Superior temporal gyrus (tissue), 1 donor: ENCODE results near the gene ESF1.
A peak's percentile ranks its signal among the peaks of the same experiment; 100 is the strongest.
"Not testable (repeated sequence)": the region's sequence is repeated elsewhere in the genome, so short reads cannot be mapped to it uniquely, and the experiment has no call there.

Source experiments
- DNase-seq: peaks from one replicate; pipeline ENCODE4 v3.0.0-alpha.2; 2016; ENCODE audit errors: extremely low spot score

Gene ESF1

DNA sequence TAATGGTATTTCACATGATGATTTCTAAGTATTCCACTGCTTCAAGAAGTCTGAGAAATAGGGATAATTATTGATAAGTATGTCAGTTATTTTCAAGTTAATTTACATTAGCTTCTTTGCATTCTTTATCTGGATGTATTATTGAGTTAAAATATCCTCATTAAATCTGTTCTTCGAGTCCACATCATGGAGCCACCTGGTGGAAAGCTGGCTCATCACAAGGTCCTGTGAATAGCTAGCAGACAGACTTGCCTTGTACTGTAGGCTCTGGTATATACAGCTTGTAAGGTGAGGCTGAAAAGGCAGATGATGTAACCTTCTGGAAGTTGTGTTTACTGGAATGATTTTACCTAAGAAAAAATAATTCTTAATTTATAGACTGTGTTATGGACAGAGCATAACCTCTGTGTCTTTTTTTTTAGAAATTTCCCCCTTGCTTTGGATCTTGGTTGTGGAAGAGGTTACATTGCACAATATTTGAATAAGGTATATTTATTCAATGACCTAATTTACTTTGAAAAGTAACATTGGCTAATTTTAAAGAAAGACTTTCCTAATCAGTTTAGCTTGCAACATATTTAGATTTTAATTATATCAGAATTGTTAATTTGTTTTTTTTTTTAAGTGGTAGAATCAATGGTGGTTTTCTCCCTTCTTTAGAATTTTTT is 3.6 kb upstream of the ESF1 start:
- peak; percentile 56 for DNase-seq

DNA sequence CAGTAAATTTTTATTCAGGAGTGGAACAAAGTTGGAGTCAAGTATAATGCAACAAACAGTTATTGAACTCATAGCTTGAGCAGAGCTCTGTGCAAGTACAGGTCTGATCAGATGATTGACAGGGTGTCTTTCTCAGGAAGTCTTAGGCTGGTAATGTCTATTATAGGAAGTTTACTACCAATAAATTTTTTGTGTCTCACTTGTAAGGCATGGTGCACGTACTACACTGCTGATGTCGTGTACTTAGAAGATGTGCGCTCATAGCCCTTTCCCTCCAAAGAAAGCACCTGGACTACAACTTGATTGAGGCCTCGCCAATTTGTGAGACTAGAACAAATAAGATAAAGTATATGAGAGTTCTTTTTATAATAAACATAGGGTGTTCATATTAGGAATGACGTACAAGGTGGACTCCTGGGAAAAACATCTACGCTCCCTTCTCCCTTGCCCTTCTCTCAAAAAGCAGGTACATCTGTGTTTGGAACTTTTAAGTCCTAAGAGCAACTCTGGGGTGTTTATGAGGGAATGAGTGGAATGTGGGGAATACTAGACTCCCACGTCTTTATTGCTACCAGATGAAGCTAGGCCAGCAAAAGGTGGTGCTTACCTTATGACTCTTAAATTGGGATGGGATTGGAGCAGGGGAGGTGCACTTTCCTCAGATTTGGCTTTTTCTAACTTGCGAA is 1.6 kb upstream of the ESF1 start:
- no peak for DNase-seq

DNA sequence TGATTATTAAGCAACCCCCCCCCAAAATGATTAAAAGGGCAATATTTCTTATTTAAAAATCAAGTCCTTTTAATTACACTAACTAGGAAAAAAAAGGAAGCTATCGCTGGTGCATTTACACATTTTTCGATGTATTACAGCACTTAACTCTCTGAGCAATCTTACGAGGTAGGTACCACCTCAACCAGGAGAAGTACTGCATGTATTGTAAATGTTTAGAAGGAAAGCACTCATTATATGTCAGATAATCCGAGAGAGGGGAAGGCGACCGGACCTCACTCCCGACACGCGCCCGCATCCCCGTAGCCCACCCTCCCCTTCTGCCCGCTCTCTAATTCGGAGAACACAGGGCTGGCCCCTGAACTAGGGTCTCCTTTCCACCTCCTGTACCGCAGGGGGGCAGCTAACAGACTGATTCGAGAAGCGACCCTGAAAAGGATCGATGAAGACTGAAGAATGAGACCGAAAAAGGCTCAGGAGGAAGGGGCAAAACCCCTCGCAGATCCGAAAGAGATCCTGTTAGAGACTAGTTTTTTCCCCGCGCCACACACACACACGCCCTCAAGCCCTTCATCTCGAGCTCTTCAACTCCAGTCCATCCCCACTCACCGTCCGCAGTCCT is 337 bp downstream of the ESF1 start:
- DNase-seq = no peak

DNA sequence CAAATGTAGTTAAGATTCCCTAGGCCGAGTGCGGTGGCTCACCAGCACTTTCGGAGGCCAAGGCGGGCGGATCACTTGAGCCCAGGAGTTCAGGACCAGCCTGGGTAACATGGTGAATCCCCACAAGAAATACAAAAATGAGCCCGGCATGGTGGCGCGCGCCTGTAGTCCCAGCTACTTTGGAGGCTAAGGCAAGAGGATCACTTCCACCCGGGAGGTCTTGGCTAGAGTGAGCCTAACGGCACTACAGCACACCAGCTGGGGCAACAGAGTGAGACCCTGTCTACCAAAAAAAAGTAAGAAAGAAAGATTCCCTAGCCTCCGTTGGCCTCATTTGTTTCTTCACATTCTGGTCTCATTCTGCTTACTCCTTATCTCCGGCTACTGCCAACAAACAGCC is 1.2 kb downstream of the ESF1 start:
- no peak for DNase-seq

DNA sequence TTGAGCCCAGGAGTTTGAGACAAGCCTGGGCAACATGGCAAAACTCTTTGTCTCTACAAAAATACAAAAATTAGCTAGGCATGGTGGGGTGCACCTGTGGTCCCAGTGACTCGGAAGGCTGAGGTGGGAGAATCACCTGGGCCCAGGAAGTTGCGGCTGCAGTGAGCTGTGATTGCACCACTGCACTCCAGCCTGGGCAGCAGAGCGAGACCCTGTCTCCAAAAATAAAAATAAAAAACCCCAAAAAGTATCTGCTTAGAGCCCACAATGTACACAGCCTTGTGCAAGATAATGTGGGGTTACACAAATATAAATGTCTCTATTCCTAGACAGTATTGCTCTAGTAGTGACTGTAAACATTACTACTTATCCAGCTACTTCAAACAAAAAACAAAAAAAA is 5.9 kb downstream of the ESF1 start:
- DNase-seq = no peak

DNA sequence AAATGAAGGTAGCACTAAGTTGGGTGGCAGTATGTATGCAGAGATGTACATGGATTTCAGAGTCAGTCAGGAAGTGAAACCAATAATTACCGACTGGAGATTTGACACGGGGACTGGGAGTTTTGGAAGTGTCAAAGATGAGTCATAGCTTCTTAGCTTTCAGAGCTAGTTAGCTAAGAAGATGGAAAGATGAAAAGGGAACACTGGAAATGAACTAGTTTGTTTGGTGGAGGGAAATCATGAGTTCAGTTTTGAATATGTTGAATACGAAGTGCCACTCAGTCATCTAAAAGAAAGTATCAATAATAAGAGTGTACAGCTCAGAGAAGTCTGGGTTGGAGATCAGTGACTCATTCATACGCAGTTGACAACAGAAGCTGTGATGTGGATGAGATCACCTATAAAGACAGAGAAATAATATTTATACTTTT is 7.5 kb downstream of the ESF1 start:
- DNase-seq = no peak

DNA sequence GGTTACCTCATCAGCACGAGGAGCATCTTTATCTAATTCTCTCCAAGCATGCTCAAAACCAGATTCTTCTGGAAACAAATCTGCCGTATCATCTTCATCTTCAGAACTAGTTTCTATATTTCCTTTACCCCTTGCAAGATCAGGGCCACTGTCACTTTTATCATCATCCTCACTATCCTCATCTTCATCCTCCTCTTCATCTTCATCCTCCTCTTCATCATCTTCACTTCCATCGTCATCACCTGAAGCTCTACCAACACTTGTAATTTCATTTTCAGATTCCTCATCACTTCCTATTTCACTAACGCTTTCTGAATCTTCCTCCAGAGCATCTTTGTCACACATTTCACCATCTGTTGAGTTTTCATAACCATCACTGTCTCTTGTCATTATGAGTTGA is 8.9 kb downstream of the ESF1 start:
- no peak for DNase-seq

DNA sequence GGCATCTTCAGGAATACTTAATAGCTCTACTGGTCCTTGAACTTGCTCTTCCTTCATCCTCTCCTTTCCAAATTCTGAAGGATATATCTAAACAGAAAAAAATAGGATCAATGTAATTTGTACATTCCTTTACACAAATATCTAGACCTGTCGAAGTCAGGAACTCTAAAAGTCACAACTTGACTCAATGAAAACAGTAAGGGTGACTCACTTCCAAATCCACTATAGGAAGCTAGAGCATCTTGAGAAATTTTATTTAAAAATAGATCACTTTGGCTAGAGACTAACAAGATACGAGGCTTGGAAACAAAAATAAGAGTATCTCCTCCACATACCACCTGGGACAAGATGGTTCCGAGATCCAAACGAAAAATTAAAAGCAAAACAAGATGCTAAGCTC is 12.2 kb downstream of the ESF1 start:
- no peak for DNase-seq

DNA sequence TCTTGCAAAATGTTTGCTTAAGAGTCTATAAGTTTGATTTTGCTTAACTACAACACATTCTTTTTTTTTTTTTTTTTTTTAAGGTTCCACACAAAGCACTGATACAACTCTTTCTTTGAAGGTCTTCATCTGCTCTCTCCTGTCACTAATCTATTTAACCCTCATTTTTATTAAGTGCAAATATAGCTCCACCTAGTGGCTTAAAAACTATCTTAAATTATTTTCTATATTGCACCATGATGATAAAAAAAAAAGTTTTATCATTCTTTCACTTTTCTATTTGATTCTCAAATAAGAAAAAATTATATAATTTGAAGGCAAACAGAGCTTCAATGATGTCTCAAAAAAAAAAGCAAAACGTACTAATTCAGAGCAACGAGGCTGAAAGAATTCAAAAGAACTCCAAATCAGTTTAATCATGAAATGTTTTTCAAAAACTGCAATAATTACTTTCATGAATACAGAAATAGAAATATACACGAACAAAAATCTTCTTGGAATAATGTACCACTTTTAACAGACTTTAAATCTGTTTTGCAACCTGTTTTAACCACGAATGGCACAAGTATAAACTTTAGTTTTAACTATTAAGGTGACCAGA is 12.8 kb downstream of the ESF1 start:
- peak; percentile 75 for DNase-seq

DNA sequence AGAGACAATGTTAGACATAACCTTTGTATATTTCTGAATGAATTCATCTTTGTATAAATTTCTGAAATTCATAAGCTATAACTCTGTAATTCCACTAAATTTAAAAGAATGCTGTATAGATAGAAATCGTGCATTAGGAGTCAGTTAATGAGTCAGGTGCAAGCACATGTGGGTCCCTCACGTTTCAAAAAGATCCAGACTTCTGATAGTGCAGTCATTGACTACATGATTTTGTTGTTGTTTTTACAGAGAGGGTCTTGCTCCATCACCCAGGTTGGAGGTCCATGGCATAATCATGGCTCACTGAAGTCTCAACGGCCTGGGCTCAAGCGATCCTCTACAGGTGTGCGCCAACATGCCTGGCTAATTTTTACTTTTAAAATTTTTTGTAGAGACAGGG is 14.6 kb downstream of the ESF1 start:
- DNase-seq = no peak

DNA sequence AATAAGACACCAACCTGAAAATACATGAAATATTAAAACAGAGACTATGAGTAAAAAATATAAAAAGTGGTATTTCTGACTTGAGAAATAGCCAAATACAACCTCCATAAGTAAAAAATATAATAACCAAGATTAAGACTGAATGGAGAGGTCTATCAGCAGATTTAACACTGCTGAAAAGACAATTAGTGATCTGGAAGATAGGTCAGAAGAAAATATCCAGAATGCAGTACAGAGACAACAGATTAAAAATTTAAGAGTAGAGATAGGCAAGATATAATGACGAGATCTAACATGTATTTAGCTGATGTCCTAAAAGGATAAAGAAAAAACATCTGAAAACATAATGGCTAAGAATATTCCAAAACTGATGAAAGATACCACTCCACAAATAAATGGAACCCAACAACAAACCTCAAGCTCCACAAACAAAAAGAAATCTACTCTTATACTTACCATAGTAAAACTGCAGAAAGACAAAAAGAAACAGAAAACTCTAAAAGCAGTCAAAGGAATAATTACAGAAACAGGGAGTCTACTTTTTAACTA is 18.8 kb downstream of the ESF1 start:
- DNase-seq = no peak

DNA sequence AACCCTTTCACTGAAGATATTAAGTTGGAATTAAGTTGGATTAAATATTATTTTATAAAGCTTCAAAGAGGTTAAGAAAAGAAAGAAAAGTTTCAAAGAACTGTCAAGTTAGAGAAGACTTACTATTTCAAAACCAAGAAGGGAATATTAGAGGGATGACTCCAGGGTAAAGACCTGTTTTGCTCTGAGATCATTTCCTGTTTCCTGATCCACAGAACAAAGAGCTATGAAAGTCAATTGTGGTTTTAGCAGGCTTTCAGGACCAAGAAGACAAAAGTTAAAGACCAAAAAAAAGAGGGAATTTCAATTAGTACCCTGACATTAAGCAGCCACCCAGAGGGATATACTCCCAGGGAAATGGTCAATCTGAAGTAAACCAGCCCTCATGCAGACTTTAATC is 19.4 kb downstream of the ESF1 start:
- DNase-seq = no peak

DNA sequence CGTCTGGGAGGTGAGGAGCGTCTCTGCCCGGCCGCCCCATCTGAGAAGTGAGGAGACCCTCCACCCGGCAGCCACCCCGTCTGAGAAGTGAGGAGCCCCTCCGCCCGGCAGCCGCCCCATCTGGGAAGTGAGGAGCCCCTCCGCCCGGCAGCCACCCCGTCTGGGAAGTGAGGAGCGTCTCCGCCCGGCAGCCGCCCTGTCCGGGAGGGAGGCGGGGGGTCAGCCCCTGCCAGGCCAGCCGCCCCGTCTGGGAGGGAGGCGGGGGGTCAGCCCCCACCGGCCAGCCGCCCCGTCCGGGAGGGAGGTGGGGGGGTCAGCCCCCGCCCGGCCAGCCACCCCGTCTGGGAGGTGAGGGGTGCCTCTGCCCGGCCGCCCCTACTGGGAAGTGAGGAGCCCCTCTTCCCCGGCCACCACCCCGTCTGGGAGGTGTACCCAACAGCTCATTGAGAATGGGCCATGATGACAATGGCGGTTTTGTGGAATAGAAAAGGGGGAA is 24.2 kb downstream of the ESF1 start:
- DNase-seq = not testable (repeated sequence)

DNA sequence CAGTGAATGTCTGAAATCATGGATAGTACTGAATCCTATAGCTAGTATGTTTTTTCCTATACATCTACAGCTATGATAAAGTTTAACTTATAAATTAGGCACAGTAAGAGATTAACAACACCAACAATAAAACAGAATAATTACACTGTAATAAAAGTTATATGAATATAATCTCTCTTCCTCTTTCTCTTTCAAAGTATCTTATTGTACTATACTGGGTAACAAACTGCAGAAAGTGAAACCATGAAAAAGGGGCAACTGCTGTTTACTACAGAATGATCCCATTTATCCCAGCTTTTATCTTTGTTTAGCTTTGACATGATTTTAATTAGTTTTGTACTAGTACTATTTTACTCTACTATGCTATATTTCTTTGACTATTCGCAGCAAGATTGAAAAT is 25.8 kb downstream of the ESF1 start:
- no peak for DNase-seq

DNA sequence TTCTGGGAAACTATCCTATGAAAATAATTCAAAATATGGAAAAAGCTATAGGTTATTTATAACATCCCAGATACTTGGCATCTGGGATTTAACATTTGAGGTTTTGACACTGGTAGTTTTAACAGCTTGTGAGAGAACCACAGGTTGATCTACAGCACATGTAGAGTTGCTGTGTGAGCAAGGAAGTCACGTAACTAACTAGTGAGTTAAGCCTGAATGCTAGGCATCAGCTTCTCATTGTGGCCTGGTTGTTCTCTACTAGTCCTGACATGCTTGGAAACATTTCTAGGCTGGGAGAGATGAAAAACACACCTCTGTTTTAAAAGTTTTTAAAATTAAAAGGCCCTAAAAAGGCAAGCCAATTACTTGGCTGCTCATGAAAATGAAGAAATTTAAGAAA is 28.2 kb downstream of the ESF1 start:
- no peak for DNase-seq

DNA sequence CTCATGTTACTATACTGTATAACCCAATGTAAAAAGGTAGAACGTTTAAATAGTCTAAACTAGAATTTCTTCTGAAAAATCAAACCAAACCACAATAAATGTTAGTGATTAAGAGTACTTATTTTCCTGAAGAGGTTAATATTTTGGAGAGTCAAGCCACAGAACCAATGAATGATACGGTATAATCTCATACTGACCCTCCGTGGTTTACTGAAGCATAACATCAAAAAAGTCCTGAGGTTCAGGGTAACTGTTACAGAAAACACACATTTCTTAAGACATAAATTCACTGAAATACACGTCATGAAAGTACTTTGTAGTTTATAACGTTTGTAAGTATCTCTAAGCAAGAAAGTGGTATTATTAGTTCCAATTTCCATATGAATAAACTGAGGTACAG is 28.9 kb downstream of the ESF1 start:
- no peak for DNase-seq

DNA sequence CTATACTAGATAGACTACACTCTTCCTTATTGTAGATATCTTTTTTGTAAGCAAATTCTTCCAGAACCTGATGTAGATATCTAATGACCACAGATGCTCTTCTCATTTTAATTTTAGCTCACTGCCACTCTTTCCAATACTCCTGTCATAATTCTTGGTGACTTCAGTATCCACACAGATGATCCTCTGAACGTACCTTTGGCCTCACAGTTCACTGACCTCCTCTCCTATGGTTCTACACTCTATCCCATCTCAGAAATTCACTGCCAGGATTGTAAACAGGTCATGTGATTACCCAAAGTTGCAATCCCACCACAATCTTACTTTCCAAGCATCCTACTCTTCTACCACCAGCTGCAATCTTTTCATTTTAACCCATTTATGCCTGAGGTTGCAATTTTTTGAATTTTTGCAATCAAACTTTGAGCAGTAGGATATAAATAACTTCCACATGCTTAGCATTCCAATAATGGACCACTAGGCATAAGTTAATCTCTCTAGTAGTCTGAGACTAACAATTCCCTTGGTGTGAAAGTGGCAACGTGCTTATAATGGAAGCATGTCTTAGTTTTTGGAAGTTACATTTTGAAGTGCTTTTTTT is 31.2 kb downstream of the ESF1 start:
- DNase-seq = no peak

DNA sequence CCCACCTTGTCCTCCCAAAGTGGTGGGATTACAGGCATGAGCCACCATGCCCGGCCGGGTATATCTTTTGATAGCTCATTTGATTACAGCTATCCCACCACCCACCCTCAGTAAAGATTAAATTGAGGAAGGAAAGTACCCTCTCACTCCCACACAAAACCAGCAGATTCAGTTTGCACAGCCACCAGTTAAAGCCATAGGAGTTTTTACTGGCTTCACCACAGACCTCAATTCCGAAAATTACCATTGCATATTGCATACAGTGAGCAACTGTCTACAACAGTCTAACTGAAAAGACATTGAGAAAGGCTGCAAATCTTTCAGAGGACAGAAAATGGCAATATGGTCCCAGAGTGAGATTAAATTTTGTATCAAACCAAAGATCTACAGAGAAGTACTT is 34.9 kb downstream of the ESF1 start:
- no peak for DNase-seq

DNA sequence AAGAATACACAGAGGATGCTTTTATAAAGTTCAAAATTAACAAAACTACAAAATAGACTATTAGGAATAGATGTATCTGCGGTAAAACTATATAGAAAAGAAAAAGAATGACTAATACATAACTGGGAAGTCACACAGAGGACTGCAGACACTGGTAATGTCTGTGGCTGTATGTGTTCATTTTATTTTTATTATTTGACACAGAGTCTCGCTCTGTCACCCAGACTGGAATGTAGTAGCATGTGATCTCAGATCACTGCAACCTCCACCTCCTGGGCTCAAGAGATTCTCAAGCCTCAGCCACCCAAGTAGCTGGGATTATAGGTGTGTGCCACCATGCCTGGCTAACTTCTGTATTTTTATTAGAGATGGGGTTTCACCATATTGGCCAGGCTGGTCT is 38.9 kb downstream of the ESF1 start:
- no peak for DNase-seq

DNA sequence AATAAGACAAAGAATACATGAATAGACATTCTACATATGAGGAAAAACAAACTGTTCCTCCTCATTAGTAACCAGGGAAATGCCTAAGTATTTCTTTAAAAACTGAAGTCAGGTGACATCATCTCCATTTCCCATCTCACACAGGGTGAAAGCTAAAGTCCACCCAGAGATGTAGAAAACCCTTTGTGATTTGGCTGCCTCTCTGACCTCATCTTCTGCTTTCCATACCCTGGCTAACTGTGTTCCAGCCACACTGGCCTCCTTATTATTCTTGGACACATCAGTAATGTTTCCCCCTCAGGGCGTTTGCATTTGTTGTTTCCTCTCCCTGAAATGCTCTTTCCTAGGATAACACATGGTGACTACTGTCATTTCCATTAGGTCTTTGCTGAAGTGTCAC is 40.4 kb downstream of the ESF1 start:
- DNase-seq = no peak

DNA sequence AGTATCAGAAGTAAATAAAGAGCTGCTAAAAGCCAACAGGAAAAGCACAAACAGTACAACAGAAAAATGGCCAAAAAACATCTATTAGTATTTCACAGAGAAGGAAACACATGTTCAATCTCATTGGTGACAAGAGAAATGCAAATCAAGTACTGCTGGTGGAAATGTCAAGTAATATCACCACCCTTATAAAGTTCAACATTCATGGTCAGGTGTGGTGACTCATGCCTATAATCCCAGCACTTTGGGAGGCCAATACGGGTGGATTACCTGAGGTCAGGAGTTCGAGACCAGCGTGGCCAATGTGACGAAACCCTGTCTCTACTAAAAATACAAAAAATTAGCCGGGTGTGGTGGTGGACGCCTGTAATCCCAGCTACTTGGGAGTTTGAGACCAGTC is 42.8 kb downstream of the ESF1 start:
- DNase-seq = no peak
